ENCODE results near the gene ERGIC1. TPM values are rescaled to one million over a fixed set of nuclear protein-coding genes. Genes with fewer than 3 reads are reported as not detected.
A peak's percentile ranks its signal among the peaks of the same experiment; 100 is the strongest.

Gene ERGIC1
- total and polyA plus RNA-seq, 2 of the 13 experiments (the other 11 are each of a cell fraction or from before 2014, with no cell fraction given), result 78.5 to 184 TPM

DNA sequence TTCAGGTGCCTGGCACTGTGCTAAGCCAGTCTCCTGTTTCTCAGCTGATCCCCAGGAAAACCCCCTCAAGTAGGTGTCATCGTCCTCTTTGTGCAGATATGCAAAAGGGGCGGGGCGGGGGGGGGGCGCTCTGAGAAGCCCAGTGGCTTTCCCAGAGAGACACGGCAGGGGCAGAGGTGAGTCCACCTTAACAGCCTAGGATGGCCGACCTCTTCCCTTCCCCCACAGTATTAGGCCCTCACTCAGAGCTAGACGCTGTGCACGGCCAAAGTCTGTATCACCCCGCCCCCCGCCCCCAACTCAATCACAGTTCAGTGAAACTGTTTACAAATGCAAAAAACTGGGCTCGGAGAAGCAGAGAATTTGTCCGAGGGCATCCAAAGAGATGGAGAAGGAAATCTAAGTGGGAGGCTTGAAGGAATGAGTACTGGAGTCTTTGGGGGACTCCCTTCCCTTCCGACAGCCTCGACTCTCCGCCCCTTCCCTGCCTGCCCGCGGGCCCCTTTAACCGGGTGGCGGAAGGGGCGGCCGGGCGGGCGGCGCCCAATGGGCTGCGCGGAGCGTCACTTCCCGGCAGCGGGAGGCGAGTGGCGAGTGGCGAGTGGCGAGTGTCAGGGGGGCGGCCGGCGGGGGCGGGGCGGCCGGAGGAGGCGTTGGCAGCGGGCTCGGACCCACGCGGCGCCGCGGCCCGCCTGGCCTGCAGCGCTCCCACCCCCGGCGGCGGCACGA, at the start of gene ERGIC1 (continued):
- TF ChIP-seq, protein P1, sequence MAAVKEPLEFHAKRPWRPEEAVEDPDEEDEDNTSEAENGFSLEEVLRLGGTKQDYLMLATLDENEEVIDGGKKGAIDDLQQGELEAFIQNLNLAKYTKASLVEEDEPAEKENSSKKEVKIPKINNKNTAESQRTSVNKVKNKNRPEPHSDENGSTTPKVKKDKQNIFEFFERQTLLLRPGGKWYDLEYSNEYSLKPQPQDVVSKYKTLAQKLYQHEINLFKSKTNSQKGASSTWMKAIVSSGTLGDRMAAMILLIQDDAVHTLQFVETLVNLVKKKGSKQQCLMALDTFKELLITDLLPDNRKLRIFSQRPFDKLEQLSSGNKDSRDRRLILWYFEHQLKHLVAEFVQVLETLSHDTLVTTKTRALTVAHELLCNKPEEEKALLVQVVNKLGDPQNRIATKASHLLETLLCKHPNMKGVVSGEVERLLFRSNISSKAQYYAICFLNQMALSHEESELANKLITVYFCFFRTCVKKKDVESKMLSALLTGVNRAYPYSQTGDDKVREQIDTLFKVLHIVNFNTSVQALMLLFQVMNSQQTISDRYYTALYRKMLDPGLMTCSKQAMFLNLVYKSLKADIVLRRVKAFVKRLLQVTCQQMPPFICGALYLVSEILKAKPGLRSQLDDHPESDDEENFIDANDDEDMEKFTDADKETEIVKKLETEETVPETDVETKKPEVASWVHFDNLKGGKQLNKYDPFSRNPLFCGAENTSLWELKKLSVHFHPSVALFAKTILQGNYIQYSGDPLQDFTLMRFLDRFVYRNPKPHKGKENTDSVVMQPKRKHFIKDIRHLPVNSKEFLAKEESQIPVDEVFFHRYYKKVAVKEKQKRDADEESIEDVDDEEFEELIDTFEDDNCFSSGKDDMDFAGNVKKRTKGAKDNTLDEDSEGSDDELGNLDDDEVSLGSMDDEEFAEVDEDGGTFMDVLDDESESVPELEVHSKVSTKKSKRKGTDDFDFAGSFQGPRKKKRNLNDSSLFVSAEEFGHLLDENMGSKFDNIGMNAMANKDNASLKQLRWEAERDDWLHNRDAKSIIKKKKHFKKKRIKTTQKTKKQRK (IDR thresholded peaks at IDR 0.05; ENCODE audit: low read length), result no peak
- TF ChIP-seq KAT8 (CRISPR knock-in tag; IDR thresholded peaks at IDR 0.05) (peak; percentile 42), HNRNPK (IDR thresholded peaks at IDR 0.05; ENCODE audit: low read depth, low read length, poor library complexity, severe bottlenecking) (peak; percentile 60), ADNP (CRISPR knock-in tag; IDR thresholded peaks at IDR 0.05) (no peak), ZFY (CRISPR knock-in tag; IDR thresholded peaks at IDR 0.05) (peak; percentile 51; the same call in 1 of the 2 replicates), RXRB (CRISPR knock-in tag; IDR thresholded peaks at IDR 0.05; ENCODE audit: borderline replicate concordance) (0 out of 2 replicates have a peak, but pooled peaks have one; percentile 3), ZFP36L1 (CRISPR knock-in tag; IDR thresholded peaks at IDR 0.05) (peak; percentile 55; the same call in 1 of the 2 replicates), ZNF230 (CRISPR knock-in tag; IDR thresholded peaks at IDR 0.05) (peak; percentile 72; the same call in 1 of the 2 replicates), EP300 (IDR thresholded peaks at IDR 0.05; ENCODE audit: low read depth in 2 of 2, low read length in 2 of 2) (0 out of 4 replicates have a peak, but pooled peaks have one; percentile 28 to 30), EP300 (CRISPR knock-in tag; IDR thresholded peaks at IDR 0.05; ENCODE audit: borderline replicate concordance) (no peak), POLR2A (IDR thresholded peaks at IDR 0.05; ENCODE audit: insufficient read depth in 1 of 2, low read depth in 2 of 2, low read length in 2 of 2) (peak; percentile 76 to 88), ATF1 (CRISPR knock-in tag; IDR thresholded peaks at IDR 0.05) (peak; percentile 39; the same call in 1 of the 2 replicates), GPN1 (CRISPR knock-in tag; IDR thresholded peaks at IDR 0.05; ENCODE audit: borderline replicate concordance) (no peak), ZNF816 (CRISPR knock-in tag; IDR thresholded peaks at IDR 0.05; ENCODE audit: borderline replicate concordance) (0 out of 2 replicates have a peak, but pooled peaks have one; percentile 72)
- TF ChIP-seq, protein P2, sequence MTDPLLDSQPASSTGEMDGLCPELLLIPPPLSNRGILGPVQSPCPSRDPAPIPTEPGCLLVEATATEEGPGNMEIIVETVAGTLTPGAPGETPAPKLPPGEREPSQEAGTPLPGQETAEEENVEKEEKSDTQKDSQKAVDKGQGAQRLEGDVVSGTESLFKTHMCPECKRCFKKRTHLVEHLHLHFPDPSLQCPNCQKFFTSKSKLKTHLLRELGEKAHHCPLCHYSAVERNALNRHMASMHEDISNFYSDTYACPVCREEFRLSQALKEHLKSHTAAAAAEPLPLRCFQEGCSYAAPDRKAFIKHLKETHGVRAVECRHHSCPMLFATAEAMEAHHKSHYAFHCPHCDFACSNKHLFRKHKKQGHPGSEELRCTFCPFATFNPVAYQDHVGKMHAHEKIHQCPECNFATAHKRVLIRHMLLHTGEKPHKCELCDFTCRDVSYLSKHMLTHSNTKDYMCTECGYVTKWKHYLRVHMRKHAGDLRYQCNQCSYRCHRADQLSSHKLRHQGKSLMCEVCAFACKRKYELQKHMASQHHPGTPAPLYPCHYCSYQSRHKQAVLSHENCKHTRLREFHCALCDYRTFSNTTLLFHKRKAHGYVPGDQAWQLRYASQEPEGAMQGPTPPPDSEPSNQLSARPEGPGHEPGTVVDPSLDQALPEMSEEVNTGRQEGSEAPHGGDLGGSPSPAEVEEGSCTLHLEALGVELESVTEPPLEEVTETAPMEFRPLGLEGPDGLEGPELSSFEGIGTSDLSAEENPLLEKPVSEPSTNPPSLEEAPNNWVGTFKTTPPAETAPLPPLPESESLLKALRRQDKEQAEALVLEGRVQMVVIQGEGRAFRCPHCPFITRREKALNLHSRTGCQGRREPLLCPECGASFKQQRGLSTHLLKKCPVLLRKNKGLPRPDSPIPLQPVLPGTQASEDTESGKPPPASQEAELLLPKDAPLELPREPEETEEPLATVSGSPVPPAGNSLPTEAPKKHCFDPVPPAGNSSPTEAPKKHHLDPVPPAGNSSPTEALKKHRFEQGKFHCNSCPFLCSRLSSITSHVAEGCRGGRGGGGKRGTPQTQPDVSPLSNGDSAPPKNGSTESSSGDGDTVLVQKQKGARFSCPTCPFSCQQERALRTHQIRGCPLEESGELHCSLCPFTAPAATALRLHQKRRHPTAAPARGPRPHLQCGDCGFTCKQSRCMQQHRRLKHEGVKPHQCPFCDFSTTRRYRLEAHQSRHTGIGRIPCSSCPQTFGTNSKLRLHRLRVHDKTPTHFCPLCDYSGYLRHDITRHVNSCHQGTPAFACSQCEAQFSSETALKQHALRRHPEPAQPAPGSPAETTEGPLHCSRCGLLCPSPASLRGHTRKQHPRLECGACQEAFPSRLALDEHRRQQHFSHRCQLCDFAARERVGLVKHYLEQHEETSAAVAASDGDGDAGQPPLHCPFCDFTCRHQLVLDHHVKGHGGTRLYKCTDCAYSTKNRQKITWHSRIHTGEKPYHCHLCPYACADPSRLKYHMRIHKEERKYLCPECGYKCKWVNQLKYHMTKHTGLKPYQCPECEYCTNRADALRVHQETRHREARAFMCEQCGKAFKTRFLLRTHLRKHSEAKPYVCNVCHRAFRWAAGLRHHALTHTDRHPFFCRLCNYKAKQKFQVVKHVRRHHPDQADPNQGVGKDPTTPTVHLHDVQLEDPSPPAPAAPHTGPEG (CRISPR knock-in tag; IDR thresholded peaks at IDR 0.05), result no peak
- TF ChIP-seq, protein P3, sequence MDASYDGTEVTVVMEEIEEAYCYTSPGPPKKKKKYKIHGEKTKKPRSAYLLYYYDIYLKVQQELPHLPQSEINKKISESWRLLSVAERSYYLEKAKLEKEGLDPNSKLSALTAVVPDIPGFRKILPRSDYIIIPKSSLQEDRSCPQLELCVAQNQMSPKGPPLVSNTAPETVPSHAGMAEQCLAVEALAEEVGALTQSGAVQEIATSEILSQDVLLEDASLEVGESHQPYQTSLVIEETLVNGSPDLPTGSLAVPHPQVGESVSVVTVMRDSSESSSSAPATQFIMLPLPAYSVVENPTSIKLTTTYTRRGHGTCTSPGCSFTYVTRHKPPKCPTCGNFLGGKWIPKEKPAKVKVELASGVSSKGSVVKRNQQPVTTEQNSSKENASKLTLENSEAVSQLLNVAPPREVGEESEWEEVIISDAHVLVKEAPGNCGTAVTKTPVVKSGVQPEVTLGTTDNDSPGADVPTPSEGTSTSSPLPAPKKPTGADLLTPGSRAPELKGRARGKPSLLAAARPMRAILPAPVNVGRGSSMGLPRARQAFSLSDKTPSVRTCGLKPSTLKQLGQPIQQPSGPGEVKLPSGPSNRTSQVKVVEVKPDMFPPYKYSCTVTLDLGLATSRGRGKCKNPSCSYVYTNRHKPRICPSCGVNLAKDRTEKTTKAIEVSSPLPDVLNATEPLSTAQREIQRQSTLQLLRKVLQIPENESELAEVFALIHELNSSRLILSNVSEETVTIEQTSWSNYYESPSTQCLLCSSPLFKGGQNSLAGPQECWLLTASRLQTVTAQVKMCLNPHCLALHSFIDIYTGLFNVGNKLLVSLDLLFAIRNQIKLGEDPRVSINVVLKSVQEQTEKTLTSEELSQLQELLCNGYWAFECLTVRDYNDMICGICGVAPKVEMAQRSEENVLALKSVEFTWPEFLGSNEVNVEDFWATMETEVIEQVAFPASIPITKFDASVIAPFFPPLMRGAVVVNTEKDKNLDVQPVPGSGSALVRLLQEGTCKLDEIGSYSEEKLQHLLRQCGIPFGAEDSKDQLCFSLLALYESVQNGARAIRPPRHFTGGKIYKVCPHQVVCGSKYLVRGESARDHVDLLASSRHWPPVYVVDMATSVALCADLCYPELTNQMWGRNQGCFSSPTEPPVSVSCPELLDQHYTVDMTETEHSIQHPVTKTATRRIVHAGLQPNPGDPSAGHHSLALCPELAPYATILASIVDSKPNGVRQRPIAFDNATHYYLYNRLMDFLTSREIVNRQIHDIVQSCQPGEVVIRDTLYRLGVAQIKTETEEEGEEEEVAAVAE (CRISPR knock-in tag; IDR thresholded peaks at IDR 0.05; ENCODE audit: borderline replicate concordance), result no peak
